ENCODE results near the gene APOBEC4.

DNA sequence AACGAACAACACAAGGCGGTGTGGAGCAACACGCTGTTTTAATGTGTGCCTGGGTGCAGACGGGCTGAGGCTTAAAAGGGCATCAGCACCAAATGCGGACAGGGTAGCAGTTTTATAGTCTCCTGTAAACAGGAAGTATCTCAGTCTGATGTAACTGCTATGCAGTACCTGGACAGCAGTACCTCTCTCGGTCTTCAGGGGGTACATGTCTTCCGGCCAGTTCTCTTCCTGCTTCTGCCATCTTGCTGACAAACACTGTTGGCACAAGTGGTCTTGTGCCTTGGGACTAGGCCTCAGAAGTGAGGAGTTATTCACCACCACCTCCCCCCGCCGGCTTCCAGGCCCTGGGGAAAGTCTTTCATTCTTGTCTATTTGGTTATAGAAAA, 49.7 kb upstream of the APOBEC4 start:
- TF ChIP-seq EGR1 (IDR thresholded peaks at IDR 0.05; ENCODE audit: low read depth in 2 of 2): no peak
- TF ChIP-seq, protein P1, sequence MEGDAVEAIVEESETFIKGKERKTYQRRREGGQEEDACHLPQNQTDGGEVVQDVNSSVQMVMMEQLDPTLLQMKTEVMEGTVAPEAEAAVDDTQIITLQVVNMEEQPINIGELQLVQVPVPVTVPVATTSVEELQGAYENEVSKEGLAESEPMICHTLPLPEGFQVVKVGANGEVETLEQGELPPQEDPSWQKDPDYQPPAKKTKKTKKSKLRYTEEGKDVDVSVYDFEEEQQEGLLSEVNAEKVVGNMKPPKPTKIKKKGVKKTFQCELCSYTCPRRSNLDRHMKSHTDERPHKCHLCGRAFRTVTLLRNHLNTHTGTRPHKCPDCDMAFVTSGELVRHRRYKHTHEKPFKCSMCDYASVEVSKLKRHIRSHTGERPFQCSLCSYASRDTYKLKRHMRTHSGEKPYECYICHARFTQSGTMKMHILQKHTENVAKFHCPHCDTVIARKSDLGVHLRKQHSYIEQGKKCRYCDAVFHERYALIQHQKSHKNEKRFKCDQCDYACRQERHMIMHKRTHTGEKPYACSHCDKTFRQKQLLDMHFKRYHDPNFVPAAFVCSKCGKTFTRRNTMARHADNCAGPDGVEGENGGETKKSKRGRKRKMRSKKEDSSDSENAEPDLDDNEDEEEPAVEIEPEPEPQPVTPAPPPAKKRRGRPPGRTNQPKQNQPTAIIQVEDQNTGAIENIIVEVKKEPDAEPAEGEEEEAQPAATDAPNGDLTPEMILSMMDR (IDR thresholded peaks at IDR 0.05; ENCODE audit: low read depth, low read length, missing input control): no peak
- TF ChIP-seq MAX (IDR thresholded peaks at IDR 0.05): no peak
- no peak for TF ChIP-seq RAD21 (IDR thresholded peaks at IDR 0.05)
- TF ChIP-seq YY1 (IDR thresholded peaks at IDR 0.05): no peak
- no peak for TF ChIP-seq RXRA (IDR thresholded peaks at IDR 0.05)
- TF ChIP-seq REST (IDR thresholded peaks at IDR 0.05): no peak
- no peak for TF ChIP-seq TAF1 (conservative IDR thresholded peaks at IDR 0.05)
- TF ChIP-seq FOXA1 (IDR thresholded peaks at IDR 0.05): no peak
- TF ChIP-seq JUND (IDR thresholded peaks at IDR 0.05): no peak
- no peak for TF ChIP-seq HNF4G (IDR thresholded peaks at IDR 0.05)
